DMS153 (cell line): ENCODE data around the gene YWHAE.
A peak's percentile ranks its signal among the peaks of the same experiment; 100 is the strongest.
"Not testable (repeated sequence)": the region's sequence is repeated elsewhere in the genome, so short reads cannot be mapped to it uniquely, and the experiment has no call there.

ENCODE experiments used
- DNase-seq: peaks from one replicate; lab custom pipeline; 2025; lab: John Stamatoyannopoulos, UW

The YWHAE gene

GRCh38 chr17:1373707-1374237 is 26.2 kb downstream of the YWHAE start:
- DNase-seq: no peak

GRCh38 chr17:1372618-1373017 is 27.4 kb downstream of the YWHAE start:
- no peak for DNase-seq

GRCh38 chr17:1371893-1372590 is 28.0 kb downstream of the YWHAE start:
- no peak for DNase-seq

DNA sequence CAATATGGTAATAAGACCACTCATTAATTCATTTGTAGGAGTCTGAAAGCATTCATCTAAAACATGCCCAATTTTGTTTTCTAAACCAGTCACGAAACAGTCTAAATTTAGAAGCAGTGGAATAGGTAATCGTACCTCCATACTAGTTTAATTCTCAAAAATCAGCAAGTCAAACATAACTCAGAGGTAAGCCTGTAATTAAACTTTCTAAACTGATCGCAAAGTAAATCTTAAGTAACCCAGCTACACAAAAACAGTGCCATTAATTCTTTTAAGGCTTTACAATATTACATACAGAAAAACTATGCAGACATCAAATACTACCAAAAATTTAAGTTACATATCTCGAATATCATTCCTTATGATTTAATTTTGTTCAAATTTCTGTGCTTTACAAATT is 31.4 kb downstream of the YWHAE start:
- DNase-seq: no peak

- no peak for DNase-seq
These were observed 32.7 kb downstream of the YWHAE start for GRCh38 chr17:1367351-1367745.

- no peak for DNase-seq
These were observed 33.8 kb downstream of the YWHAE start for GRCh38 chr17:1366234-1366633.

DNA sequence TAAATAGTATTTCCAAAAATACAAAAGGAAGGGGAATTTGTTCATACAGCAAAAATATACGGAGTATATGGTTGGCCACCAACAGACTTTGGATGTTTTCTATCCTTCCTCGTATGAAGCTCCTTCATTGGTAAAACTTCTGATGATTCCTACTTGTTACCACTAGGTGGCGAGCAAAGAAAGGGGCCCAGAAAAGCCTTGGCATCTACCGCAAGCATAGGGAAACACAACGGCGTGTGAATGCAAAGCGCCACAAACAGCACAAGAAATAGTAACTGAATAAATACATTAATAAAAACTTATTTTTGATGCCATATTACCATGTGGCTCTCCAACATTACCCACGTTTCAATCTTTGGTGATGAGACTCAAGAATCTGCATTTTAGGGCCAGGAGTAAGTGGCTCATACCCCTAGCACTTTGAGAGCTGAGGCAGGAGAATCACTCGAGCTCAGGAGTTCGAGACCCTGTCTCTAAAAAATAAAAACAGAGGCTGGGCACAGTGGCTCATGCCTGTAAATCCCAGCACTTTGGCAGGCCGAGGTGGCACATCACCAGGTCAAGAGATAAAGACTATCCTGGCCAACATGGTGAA is 34.5 kb downstream of the YWHAE start:
- DNase-seq: peak; percentile 1

DNA sequence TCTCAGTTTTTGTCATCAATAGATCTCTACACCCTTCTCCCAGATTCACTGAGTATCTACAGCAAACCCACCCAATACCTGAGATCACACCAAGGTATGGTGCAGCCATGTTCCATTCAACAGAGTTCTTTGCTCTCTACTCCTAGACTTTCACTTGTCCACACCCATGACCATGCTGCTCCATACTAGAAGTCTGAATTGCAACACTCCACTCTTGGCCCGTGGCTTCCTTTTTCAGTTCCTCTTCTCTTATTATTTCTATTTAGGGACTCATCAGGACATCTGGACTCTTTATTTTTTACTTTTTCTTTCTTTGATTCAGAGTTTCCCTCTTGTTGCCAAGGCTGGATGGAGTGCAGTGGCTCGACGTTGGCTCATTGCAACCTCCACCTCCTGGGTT is 37.1 kb downstream of the YWHAE start:
- DNase-seq: no peak

DNA sequence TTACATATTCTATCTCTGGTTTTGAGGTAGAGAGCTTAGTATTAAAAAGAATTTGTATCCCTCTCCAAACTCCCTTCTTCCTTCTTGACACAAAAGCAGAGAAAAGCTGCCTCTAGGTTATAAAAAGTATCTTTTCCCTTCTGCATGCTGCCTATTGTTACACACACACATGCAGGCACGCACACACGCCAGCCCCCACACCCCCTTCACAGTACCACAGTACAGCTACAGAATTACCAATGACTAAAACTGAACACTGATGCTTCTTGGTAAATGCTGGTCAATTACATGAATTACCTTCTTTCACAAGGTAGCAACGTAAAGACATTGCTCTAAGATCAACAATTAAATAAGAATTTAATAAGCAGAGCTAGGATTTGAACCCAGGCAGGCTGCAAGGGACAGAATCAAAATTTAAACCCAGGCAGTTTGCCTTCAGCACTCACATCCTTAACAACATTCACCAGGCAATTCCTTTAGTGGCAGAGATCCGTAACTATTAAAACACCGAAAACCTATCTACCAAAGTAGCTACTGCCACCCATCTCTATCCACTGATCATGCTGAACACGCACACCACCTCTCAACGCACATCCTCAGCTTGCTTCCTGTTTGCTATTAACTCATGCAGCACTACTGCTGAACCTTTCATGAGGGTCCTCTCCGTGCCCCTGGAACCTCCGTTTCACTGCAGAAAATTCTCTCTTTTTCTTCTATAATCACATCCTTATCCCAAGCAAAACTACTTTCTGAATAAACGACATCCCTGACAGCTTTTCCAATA is 37.8 kb downstream of the YWHAE start:
- DNase-seq: no peak

- DNase-seq: no peak
These were observed 39.0 kb downstream of the YWHAE start for GRCh38 chr17:1360975-1361374.

- not testable (repeated sequence) for DNase-seq
These were observed 39.7 kb downstream of the YWHAE start for GRCh38 chr17:1360315-1360714.

DNA sequence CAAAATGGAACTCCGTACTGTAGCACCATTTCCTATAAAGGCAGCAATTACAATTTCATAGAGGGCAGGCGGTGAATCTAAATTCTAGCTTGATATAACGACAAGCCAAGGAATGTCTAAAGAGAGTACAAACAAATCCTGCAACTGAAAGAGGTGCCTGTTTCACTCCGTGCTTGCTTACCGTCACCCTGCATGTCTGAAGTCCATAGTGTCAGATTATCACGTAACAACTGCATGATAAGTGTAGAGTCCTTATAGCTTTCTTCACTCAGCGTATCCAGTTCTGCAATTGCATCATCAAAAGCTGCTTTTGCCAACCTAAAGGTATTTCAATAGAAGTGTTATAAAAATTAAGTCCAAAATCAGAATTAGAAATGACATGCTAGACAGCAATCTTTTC is 46.0 kb downstream of the YWHAE start:
- DNase-seq: no peak

DNA sequence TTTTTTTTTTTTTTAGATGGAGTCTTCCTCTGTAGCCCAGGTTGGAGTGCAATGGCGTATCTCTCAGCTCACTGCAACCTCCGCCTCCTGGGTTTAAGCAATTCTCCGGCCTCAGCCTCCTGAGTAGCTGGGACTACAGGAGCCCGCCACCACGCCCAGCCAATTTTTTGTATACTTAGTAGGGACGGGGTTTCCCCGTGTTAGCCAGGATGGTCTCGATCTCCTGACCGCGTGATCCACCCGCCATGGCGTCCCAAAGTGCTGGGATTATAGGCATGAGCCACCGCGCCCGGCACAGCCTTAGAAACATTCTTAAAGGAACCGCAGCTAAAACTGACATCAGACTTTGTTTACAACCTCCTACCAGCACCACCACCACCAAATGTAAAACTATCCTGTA is 47.5 kb downstream of the YWHAE start:
- not testable (repeated sequence) for DNase-seq

GRCh38 chr17:1351971-1352370 is 48.1 kb downstream of the YWHAE start:
- no peak for DNase-seq

DNA sequence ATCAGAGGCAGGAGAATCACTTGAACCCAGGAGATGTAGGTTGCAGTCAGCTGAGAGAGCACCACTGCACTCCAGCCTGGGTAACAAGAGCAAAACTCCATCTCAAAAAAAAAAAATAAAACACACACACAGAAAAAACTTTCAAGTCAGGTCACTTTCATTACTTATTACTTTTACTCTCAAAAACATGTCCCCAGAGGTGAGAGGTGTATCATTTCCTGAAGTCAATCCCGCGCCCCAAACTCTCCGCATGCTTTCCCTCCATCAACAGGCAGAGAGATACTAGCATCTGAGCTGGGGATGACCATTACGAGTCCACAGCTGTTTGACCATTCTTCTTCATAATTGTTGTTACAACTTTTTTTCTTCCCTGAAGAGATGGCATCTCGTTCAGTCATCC is 48.7 kb downstream of the YWHAE start:
- no peak for DNase-seq

- DNase-seq: no peak
These were observed 52.3 kb downstream of the YWHAE start for GRCh38 chr17:1347589-1348323.

DNA sequence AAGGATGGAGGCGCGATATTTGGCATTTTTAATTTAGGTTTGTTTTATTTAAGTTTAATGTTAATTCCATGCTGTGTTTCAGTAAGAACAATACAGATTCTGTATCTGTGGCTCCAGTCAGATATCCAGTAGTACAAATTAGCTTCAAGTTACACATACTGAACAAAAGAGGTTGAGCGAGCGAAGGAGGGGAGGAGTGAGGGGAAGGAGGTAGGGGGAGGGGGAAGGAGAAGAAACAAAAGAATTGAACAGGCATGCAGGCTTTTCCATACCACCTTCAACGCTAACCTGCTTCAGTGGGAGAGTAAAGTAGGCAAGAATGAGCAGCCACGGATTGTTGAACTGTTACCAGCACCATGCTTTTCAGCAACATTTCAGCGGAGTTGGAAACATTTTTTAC is 55.5 kb downstream of the YWHAE start:
- DNase-seq: no peak

GRCh38 chr17:1343554-1343953 is 56.5 kb downstream of the YWHAE start:
- no peak for DNase-seq

GRCh38 chr17:1340371-1340770 is 59.7 kb downstream of the YWHAE start:
- DNase-seq: no peak

GRCh38 chr17:1331708-1332107 is 68.3 kb downstream of the YWHAE start:
- DNase-seq: no peak

- DNase-seq: no peak
These were observed 70.2 kb downstream of the YWHAE start for GRCh38 chr17:1329745-1330343.

DNA sequence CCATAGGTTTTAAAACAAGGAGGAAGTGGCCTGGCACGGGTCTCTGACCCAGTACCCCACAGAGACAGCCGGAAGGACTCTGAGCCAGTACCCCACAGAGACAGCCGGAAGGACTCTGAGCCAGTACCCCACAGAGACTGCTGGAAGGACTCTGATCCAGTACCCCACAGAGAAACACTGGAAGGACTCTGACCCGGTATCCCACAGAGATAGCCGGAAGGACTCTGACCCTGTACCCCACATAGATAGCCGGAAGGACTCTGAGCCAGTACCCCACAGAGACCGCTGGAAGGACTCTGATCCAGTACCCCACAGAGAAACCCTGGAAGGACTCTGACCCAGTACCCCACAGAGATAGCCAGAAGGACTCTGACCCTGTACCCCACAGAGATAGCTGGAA is 71.6 kb downstream of the YWHAE start:
- no peak for DNase-seq
